Measurements from ENCODE around the gene GLB1L2. TPM values are rescaled to one million over a fixed set of nuclear protein-coding genes. Genes with fewer than 3 reads are reported as not detected.

GLB1L2 gene
- 1.2 and 2.0 TPM in 2 replicates for total RNA-seq

GRCh38 chr11:134331354-134332188 is at the start of gene GLB1L2:
GLB1L2 (plus strand) TSS chr11:134331988; CDS start chr11:134332062, 74 bp downstream.

DNA sequence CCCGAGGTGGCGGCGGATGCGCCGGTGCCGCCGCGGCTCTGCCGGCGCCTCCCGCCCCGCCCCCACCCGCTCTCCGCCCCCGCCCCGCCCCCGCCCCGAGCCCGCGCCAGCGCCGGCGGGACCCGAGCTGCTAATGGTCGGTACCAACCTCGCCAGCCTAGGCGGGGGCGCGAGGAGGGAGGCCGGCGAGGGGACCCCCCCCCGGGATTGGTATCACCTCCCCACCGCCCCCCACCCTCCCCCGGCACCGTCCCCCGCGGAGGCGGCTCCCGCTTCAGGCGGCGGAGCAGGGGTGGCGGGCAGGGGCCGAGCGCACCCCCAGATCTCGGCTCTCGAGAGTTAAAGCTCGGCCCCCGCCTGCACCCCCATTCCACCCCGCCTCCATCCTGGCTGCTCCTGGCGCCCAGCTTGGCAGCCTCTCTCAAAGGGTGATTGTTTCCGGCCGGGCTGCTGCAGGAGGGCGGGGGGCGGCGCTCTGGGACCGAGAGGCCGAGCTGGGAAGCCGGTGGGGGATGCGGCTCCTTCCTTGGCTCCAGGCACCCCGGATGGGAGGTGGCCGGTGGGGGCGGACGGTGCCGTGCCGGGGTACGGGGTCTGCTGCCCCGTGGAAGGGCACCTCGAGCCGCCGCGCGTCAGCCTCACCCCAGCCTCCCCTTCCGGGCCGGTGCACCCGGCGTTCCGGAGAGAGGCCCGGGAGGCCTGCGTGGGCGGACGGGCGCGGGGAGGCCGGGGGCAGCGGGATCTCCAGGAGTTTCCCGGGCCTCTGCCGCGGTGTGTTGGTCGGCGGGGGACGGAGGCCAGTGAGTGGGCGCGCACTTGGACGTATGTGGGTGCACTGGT is 80.6 kb downstream of the GLB1L2 start, which contains the start of gene B3GAT1:
TSS of gene B3GAT1 (minus strand) at position 40 of the 840 bp plus-strand sequence. CDS start 24,583 bp downstream, outside the sequence.

Other genes starting within 250 kb of the GLB1L2 start
- 10.2 and 17.2 TPM in 2 replicates for gene NCAPD3, start 108.0 kb upstream of the GLB1L2 start, total RNA-seq
- gene VPS26B, start 107.3 kb upstream of the GLB1L2 start, total RNA-seq: 33.7 and 43.8 TPM in 2 replicates
- 67.1 and 71.8 TPM in 2 replicates for gene THYN1, start 78.6 kb upstream of the GLB1L2 start, total RNA-seq
- gene ACAD8, start 78.4 kb upstream of the GLB1L2 start, total RNA-seq: 16.5 and 16.9 TPM in 2 replicates
- gene GLB1L3, start 55.6 kb upstream of the GLB1L2 start, total RNA-seq: 0.70 and 2.3 TPM in 2 replicates
- 0.11 and 0.47 TPM in 2 replicates for gene B3GAT1, start 80.3 kb downstream of the GLB1L2 start, total RNA-seq